Endodermal cell (in vitro differentiated cells): Measurements from ENCODE around the gene FTCD. TPM values are rescaled to one million over a fixed set of nuclear protein-coding genes. Genes with fewer than 3 reads are reported as not detected.

Experiments
- DNase-seq: peaks from one replicate; pipeline ENCODE4 v3.0.0-alpha.2; 2017
- H3K27ac ChIP-seq: 2 replicates; pipeline ENCODE4 v1.5.1; 2013; ENCODE audit warnings: mild to moderate bottlenecking, low read depth, low read length, moderate library complexity
- H3K27me3 ChIP-seq: 2 replicates; pipeline ENCODE4 v1.6.1; 2013; ENCODE audit warnings: mild to moderate bottlenecking, low read length, moderate library complexity; ENCODE audit not compliant: insufficient read depth, control insufficient read depth, poor library complexity, severe bottlenecking
- H3K36me3 ChIP-seq: 2 replicates; pipeline ENCODE4 v1.7.0; 2013; ENCODE audit warnings: mild to moderate bottlenecking, low read length, moderate library complexity; ENCODE audit not compliant: control insufficient read depth, insufficient read depth
- H3K4me1 ChIP-seq: one replicate; pipeline ENCODE4 v1.7.0; 2013; ENCODE audit warnings: low read length; ENCODE audit not compliant: control insufficient read depth, insufficient read depth
- H3K4me3 ChIP-seq: 2 replicates; pipeline ENCODE4 v1.5.1; 2013; ENCODE audit warnings: mild to moderate bottlenecking, low read length, moderate library complexity
- H3K9ac ChIP-seq: 2 replicates; pipeline ENCODE4 v1.6.1; 2013; ENCODE audit warnings: mild to moderate bottlenecking, low read length, moderate library complexity; ENCODE audit not compliant: poor library complexity, severe bottlenecking; ENCODE audit errors: extremely low read depth
- H3K9me3 ChIP-seq: 2 replicates; pipeline ENCODE4 v1.6.1; 2013; ENCODE audit warnings: mild to moderate bottlenecking, low read length, moderate library complexity; ENCODE audit not compliant: control insufficient read depth
- H3K27ac Mint-ChIP-seq: 2 replicates; pipeline ENCODE4 v1.8.0; 2020; ENCODE audit warnings: mixed read lengths
- H3K27me3 Mint-ChIP-seq: 2 replicates; pipeline ENCODE4 v1.8.0; 2021; ENCODE audit warnings: mild to moderate bottlenecking, mixed read lengths; ENCODE audit not compliant: insufficient read depth
- H3K36me3 Mint-ChIP-seq: 2 replicates; pipeline ENCODE4 v1.8.0; 2020; ENCODE audit warnings: low read depth, mixed read lengths
- H3K4me1 Mint-ChIP-seq: 2 replicates; pipeline ENCODE4 v1.8.0; 2020; ENCODE audit warnings: mixed read lengths
- H3K4me3 Mint-ChIP-seq: 2 replicates; pipeline ENCODE4 v1.8.0; 2020; ENCODE audit warnings: mild to moderate bottlenecking, moderate library complexity, mixed read lengths
- H3K9me3 Mint-ChIP-seq: 2 replicates; pipeline ENCODE4 v1.8.0; 2020; ENCODE audit warnings: mild to moderate bottlenecking, mixed read lengths
- WGBS, 2 experiments: methylation state at CpG; one replicate each; pipeline versions ENCODE4 v1.1.5 to v1.1.7; 2013; ENCODE audit warnings: missing lambda C conversion rate in 2 of 2, mixed read lengths in 1 of 2; ENCODE audit not compliant: insufficient coverage in 1 of 2, insufficient read length in 1 of 2; 5-methylcytosine and 5-hydroxymethylcytosine counted together
- total RNA-seq, 2 donors: library from RNA; stranded (reverse); fragmentation: NEBNext Ultra II Directional in 1 of 2; extraction: Animal tissue kit (Norgen Biotek cat#: 25700) in 1 of 2; gene quantifications; 2 replicates in 1 of 2; 3 replicates in 1 of 2; pipeline ENCODE4 v1.2.1, GENCODE V29; 2021
- TF ChIP-seq, protein P1 (sequence below): fragments of 200-600 bp; sonication (generic); conservative IDR thresholded peaks from 2 replicates; pipeline ENCODE4 v1.5.0; 2021; ENCODE audit warnings: antibody characterized with exemption, mild to moderate bottlenecking

The FTCD gene
- total RNA-seq, 2 donors from 2014 or later, result 3.5 to 4.6 TPM

DNA sequence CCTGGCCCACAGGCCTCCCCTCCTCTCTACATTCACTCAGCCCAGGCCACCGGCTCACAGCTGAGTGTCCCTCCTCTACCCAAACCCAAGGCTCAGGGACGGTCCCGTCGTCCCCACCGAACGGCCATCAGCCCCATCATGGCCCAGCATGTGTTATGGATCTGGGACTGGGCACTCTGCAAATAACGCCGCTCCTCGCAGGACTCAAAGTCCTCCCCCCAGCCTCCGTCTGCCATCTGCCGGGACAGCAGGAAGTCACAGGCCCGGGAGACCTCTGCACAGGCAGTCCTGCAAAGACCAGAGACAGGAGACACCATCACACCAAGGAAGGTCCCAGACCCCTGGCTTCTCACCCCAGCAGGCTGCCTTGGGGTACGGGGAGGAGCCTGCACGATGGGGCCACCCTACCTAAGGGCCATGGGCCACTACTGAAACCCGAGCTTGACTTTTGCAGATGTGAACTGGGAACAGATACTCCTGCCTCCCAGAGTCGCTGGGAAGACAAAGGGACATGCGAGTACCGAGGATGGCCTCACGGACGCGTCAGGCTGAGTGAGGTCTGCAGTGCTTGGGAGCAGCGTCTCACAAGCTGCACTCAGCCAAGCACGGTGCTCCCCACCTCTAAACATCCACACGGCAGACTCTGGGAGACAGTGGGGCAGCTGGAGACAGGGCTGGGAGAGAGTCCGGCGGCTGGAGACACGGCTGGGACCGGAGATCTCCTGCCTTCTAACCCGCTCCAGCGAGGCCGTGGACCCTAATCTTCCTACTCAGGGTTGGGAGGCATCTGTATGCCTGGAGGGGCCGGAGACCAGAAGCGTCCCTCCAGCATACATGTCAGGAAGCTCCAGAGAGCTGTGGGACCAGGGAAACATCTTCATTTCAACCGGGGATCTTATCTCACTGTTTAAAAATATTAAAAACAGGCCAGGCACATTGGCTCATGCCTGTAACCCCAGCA, 39.3 kb upstream of the FTCD start:
- H3K9me3 Mint-ChIP-seq, result peaks cover 1% of the 10 kb centered on the region
- no peaks in the 10 kb centered on the region for H3K27me3 Mint-ChIP-seq
- Histone ChIP-seq H3K36me3 (peaks cover 44% of the 10 kb centered on the region), H3K27ac (no peak overlapping the region), H3K9ac (no peak overlapping the region), H3K27me3 (no peaks in the 10 kb centered on the region), H3K9me3 (peaks cover 4% of the 10 kb centered on the region), H3K4me1 (no peaks in the 10 kb centered on the region), H3K4me3 (no peak overlapping the region)
- no peaks in the 10 kb centered on the region for H3K4me1 Mint-ChIP-seq
- TF ChIP-seq, protein P1, sequence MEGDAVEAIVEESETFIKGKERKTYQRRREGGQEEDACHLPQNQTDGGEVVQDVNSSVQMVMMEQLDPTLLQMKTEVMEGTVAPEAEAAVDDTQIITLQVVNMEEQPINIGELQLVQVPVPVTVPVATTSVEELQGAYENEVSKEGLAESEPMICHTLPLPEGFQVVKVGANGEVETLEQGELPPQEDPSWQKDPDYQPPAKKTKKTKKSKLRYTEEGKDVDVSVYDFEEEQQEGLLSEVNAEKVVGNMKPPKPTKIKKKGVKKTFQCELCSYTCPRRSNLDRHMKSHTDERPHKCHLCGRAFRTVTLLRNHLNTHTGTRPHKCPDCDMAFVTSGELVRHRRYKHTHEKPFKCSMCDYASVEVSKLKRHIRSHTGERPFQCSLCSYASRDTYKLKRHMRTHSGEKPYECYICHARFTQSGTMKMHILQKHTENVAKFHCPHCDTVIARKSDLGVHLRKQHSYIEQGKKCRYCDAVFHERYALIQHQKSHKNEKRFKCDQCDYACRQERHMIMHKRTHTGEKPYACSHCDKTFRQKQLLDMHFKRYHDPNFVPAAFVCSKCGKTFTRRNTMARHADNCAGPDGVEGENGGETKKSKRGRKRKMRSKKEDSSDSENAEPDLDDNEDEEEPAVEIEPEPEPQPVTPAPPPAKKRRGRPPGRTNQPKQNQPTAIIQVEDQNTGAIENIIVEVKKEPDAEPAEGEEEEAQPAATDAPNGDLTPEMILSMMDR, result no peak
- peaks cover 63% of the 10 kb centered on the region for H3K36me3 Mint-ChIP-seq
- no peak overlapping the region for H3K4me3 Mint-ChIP-seq
- WGBS, 2 experiments, result 93 to 98% methylated on average over 21 to 34 of the region's 34 CpGs
- DNase-seq, result peak; percentile 40
- H3K27ac Mint-ChIP-seq, result peak overlapping the region; percentile 30

DNA sequence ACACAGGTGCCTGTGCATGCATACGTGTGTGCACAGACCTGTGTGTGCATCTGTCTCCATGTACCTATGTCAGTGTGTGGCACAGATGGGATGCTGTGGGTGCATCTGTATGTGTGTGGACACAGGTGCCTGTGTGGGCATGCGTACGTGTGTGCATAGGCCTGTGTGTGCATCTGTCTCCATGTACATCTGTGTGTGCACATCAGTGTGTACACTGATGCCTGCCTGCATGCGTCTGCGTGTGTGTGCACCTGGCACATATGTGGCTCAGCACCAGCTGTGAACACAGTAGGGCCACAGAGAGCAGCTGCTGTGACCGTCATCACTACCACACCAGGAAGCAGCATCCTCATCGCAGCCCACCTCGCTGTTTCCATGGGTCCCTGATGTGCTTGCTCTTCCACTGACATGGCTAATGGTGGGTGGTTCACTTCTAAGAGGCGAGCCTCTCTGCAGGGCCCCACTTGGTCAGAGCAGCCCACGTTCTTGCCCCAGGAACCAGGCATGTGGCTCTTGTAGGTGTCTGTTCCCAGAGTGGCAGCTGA, 38.5 kb upstream of the FTCD start:
- Histone ChIP-seq H3K9me3 (no peaks in the 10 kb centered on the region), H3K4me1 (no peaks in the 10 kb centered on the region), H3K27ac (no peak overlapping the region), H3K9ac (no peak overlapping the region), H3K4me3 (no peak overlapping the region), H3K27me3 (no peaks in the 10 kb centered on the region), H3K36me3 (peaks cover 38% of the 10 kb centered on the region)
- H3K27me3 Mint-ChIP-seq, result no peaks in the 10 kb centered on the region
- 91 to 99% methylated on average over 7 to 10 of the region's 10 CpGs for WGBS, 2 experiments
- TF ChIP-seq, protein P1, result no peak
- H3K4me1 Mint-ChIP-seq, result no peaks in the 10 kb centered on the region
- peaks cover 55% of the 10 kb centered on the region for H3K36me3 Mint-ChIP-seq
- DNase-seq, result peak; percentile 28
- no peak overlapping the region for H3K27ac Mint-ChIP-seq
- no peak overlapping the region for H3K4me3 Mint-ChIP-seq
- no peaks in the 10 kb centered on the region for H3K9me3 Mint-ChIP-seq

DNA sequence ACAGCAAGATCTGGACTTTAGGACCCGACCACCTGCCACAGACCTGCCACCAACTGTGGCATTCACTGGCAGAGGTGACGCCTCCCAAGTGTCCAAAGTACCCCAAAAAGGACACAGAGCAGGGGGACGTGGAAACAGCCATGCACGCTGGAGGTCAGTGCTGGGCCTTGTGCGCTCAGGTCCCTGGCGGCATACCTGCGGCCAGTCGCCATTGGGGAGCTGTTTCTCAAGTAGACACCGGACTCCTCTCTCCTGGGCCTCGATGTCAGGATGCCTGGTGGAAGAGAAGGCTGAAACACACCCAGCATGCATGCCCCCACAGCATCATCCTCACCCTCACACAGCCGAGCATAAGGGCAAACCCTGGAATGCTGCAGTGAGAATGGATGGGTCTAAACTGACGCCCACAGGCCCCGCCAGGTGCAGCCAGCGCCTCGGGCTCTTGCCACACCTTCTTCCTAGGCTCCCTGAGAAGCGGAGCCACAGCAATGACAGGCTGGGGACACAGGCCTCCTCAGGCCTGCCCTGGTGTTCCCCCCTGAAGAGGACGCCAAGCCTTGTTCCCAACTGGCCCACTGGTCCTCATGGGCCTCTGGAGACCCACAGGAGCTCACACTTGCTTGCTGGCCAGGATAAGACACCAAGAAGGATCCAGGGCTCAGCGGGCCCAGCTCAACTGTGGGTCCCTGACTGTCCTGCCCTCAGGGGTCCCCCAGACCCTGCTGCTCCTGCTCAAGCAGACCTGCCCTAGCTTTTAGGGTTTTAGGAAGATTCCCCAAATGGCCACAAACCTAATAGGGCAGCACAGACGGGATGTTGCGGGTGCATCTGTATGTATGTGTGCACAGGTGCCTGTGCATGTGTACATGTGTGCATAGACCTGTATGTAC, 36.6 kb upstream of the FTCD start:
- no peak overlapping the region for H3K9ac ChIP-seq
- no peaks in the 10 kb centered on the region for H3K4me1 ChIP-seq
- H3K4me1 Mint-ChIP-seq, result peaks cover 9% of the 10 kb centered on the region
- 93 to 95% methylated on average over 15 to 20 of the region's 20 CpGs for WGBS, 2 experiments
- H3K36me3 ChIP-seq, result peaks cover 37% of the 10 kb centered on the region
- H3K27me3 Mint-ChIP-seq, result no peaks in the 10 kb centered on the region
- no peaks in the 10 kb centered on the region for H3K9me3 ChIP-seq
- DNase-seq, result peak; percentile 38
- H3K36me3 Mint-ChIP-seq, result peaks cover 55% of the 10 kb centered on the region
- TF ChIP-seq, protein P1, result no peak
- no peak overlapping the region for H3K4me3 Mint-ChIP-seq
- H3K9me3 Mint-ChIP-seq, result no peaks in the 10 kb centered on the region
- H3K27ac ChIP-seq, result no peak overlapping the region
- H3K27ac Mint-ChIP-seq, result no peak overlapping the region
- H3K27me3 ChIP-seq, result no peaks in the 10 kb centered on the region
- H3K4me3 ChIP-seq, result no peak overlapping the region
